Effector memory CD8-positive, alpha-beta T cell (primary cell): Measurements from ENCODE around the gene MFF.

Experiments
- ATAC-seq: fragments of 150-1000 bp; cut with Tn5 transposase; replicated peaks from 2 replicates; pipeline ENCODE4 v1.10.0; 2021; ENCODE audit warnings: mild to moderate bottlenecking, moderate library complexity
- DNase-seq, 3 experiments: peaks; one replicate each; pipeline ENCODE4 v3.0.0; 2021
- H3K27ac Mint-ChIP-seq, 2 donors: one replicate each; pipeline ENCODE4 v1.8.0; 2022; ENCODE audit warnings: mild to moderate bottlenecking in 2 of 2, mixed read lengths in 2 of 2, moderate library complexity in 2 of 2
- H3K27me3 Mint-ChIP-seq, 2 donors: one replicate each; pipeline ENCODE4 v1.8.0; 2022; ENCODE audit warnings: mixed read lengths in 2 of 2
- H3K36me3 Mint-ChIP-seq: one replicate; pipeline ENCODE4 v1.8.0; 2022; ENCODE audit warnings: mild to moderate bottlenecking, moderate library complexity, mixed read lengths; ENCODE audit not compliant: insufficient read depth
- H3K4me1 Mint-ChIP-seq, 2 donors: one replicate each; pipeline ENCODE4 v1.8.0; 2022; ENCODE audit warnings: low read depth in 2 of 2, mixed read lengths in 2 of 2
- H3K4me3 Mint-ChIP-seq, 2 donors: one replicate each; pipeline ENCODE4 v1.8.0; 2022; ENCODE audit warnings: mild to moderate bottlenecking in 2 of 2, mixed read lengths in 2 of 2, moderate library complexity in 2 of 2
- H3K9me3 Mint-ChIP-seq, 2 donors: one replicate each; pipeline ENCODE4 v1.8.0; 2022; ENCODE audit warnings: mixed read lengths in 2 of 2

Gene MFF

GRCh38 chr2:227313310-227313709, 11.7 kb upstream of the MFF start:
- no peaks in the 10 kb centered on the region for H3K4me1 Mint-ChIP-seq
- no peak overlapping the region for H3K4me3 Mint-ChIP-seq
- H3K36me3 Mint-ChIP-seq = no peaks in the 10 kb centered on the region
- ATAC-seq (no peak), DNase-seq (no peak)
- H3K27me3 Mint-ChIP-seq = peaks cover 6 to 8% of the 10 kb centered on the region in 2 donors
- H3K9me3 Mint-ChIP-seq = peaks cover 0 to 2% of the 10 kb centered on the region in 2 donors
- no peak overlapping the region for H3K27ac Mint-ChIP-seq

GRCh38 chr2:227317834-227318233, 7.2 kb upstream of the MFF start:
- H3K4me3 Mint-ChIP-seq = no peak overlapping the region
- no peak for DNase-seq
- no peak overlapping the region for H3K27ac Mint-ChIP-seq
- H3K9me3 Mint-ChIP-seq = peaks cover 0 to 2% of the 10 kb centered on the region in 2 donors
- peaks cover 3 to 4% of the 10 kb centered on the region in 2 donors for H3K4me1 Mint-ChIP-seq
- no peak for ATAC-seq
- peaks cover 6 to 15% of the 10 kb centered on the region in 2 donors for H3K27me3 Mint-ChIP-seq
- H3K36me3 Mint-ChIP-seq = peaks cover 3% of the 10 kb centered on the region

GRCh38 chr2:227320305-227321094, 4.6 kb upstream of the MFF start:
- ATAC-seq (no peak), DNase-seq (no peak)
- Mint-ChIP-seq H3K36me3 (peaks cover 13% of the 10 kb centered on the region), H3K4me1 (peaks cover 15 to 16% of the 10 kb centered on the region in 2 donors), H3K9me3 (peaks cover 0 to 2% of the 10 kb centered on the region in 2 donors), H3K4me3 (peak overlapping the region; percentile 17 to 20), H3K27me3 (peaks cover 6 to 17% of the 10 kb centered on the region in 2 donors), H3K27ac (no peak overlapping the region)

- peak overlapping the region; percentile 10 to 54 for H3K4me3 Mint-ChIP-seq
- H3K9me3 Mint-ChIP-seq = peaks cover 0 to under 1% of the 10 kb centered on the region in 2 donors
- peaks cover 15% of the 10 kb centered on the region for H3K36me3 Mint-ChIP-seq
- H3K27ac Mint-ChIP-seq = peak overlapping the region in 1 of 2 donors; percentile 55
- peaks cover 26 to 33% of the 10 kb centered on the region in 2 donors for H3K4me1 Mint-ChIP-seq
- ATAC-seq = no peak
- H3K27me3 Mint-ChIP-seq = peaks cover 3 to 9% of the 10 kb centered on the region in 2 donors
- DNase-seq = no peak
These were observed 2.4 kb upstream of the MFF start for GRCh38 chr2:227322530-227323205.

- peaks cover 28 to 33% of the 10 kb centered on the region in 2 donors for H3K4me1 Mint-ChIP-seq
- H3K36me3 Mint-ChIP-seq = peaks cover 20% of the 10 kb centered on the region
- no peaks in the 10 kb centered on the region for H3K9me3 Mint-ChIP-seq
- peak overlapping the region; percentile 91 to 92 for H3K4me3 Mint-ChIP-seq
- ATAC-seq = no peak
- DNase-seq = no peak
- no peak overlapping the region for H3K27ac Mint-ChIP-seq
- H3K27me3 Mint-ChIP-seq = peaks cover 0 to 9% of the 10 kb centered on the region in 2 donors
These were observed 1.2 kb upstream of the MFF start for GRCh38 chr2:227323818-227324217.

GRCh38 chr2:227324642-227324994, 433 bp upstream of the MFF start:
- peaks cover 28 to 33% of the 10 kb centered on the region in 2 donors for H3K4me1 Mint-ChIP-seq
- DNase-seq = no peak
- no peaks in the 10 kb centered on the region for H3K9me3 Mint-ChIP-seq
- peak overlapping the region; percentile 86 to 93 for H3K27ac Mint-ChIP-seq
- no peak for ATAC-seq
- H3K36me3 Mint-ChIP-seq = peaks cover 26% of the 10 kb centered on the region
- peaks cover 0 to 9% of the 10 kb centered on the region in 2 donors for H3K27me3 Mint-ChIP-seq
- peak overlapping the region; percentile 91 to 92 for H3K4me3 Mint-ChIP-seq

GRCh38 chr2:227325839-227326195, 766 bp downstream of the MFF start:
- Mint-ChIP-seq H3K4me1 (peaks cover 28 to 33% of the 10 kb centered on the region in 2 donors), H3K27ac (peak overlapping the region; percentile 86 to 93), H3K4me3 (peak overlapping the region; percentile 91 to 92), H3K27me3 (peaks cover 0 to 9% of the 10 kb centered on the region in 2 donors), H3K9me3 (no peaks in the 10 kb centered on the region), H3K36me3 (peaks cover 28% of the 10 kb centered on the region)
- ATAC-seq = no peak
- DNase-seq = no peak

GRCh38 chr2:227326783-227327182, 1.7 kb downstream of the MFF start:
- ATAC-seq (no peak), DNase-seq (no peak)
- Mint-ChIP-seq H3K27me3 (peaks cover 0 to 9% of the 10 kb centered on the region in 2 donors), H3K27ac (no peak overlapping the region), H3K9me3 (no peaks in the 10 kb centered on the region), H3K4me1 (peaks cover 31 to 33% of the 10 kb centered on the region in 2 donors), H3K4me3 (peak overlapping the region; percentile 91 to 92), H3K36me3 (peaks cover 31% of the 10 kb centered on the region)

- peaks cover 7 to 8% of the 10 kb centered on the region in 2 donors for H3K4me1 Mint-ChIP-seq
- H3K9me3 Mint-ChIP-seq = no peaks in the 10 kb centered on the region
- H3K4me3 Mint-ChIP-seq = no peak overlapping the region
- H3K36me3 Mint-ChIP-seq = peaks cover 43% of the 10 kb centered on the region
- peak overlapping the region in 1 of 2 donors; percentile 81 for H3K27ac Mint-ChIP-seq
- DNase-seq (no peak), ATAC-seq (no peak)
- no peaks in the 10 kb centered on the region for H3K27me3 Mint-ChIP-seq
These were observed 10.7 kb downstream of the MFF start for GRCh38 chr2:227335713-227336112.

- Mint-ChIP-seq H3K4me1 (peaks cover 4 to 6% of the 10 kb centered on the region in 2 donors), H3K9me3 (no peaks in the 10 kb centered on the region), H3K27me3 (no peaks in the 10 kb centered on the region), H3K4me3 (no peak overlapping the region), H3K27ac (no peak overlapping the region), H3K36me3 (peaks cover 34% of the 10 kb centered on the region)
- DNase-seq (no peak), ATAC-seq (no peak)
These were observed 12.4 kb downstream of the MFF start for GRCh38 chr2:227337442-227337841.

GRCh38 chr2:227339098-227339599, 14.1 kb downstream of the MFF start:
- Mint-ChIP-seq H3K27me3 (no peaks in the 10 kb centered on the region), H3K4me3 (no peak overlapping the region), H3K4me1 (peaks cover 4 to 8% of the 10 kb centered on the region in 2 donors), H3K9me3 (no peaks in the 10 kb centered on the region), H3K27ac (peak overlapping the region in 1 of 2 donors; percentile 53), H3K36me3 (peaks cover 29% of the 10 kb centered on the region)
- no peak for DNase-seq
- no peak for ATAC-seq

- no peak overlapping the region for H3K4me3 Mint-ChIP-seq
- H3K9me3 Mint-ChIP-seq = no peaks in the 10 kb centered on the region
- DNase-seq = no peak
- ATAC-seq = no peak
- H3K36me3 Mint-ChIP-seq = peaks cover 23% of the 10 kb centered on the region
- H3K4me1 Mint-ChIP-seq = peaks cover 4 to 8% of the 10 kb centered on the region in 2 donors
- H3K27ac Mint-ChIP-seq = no peak overlapping the region
- H3K27me3 Mint-ChIP-seq = no peaks in the 10 kb centered on the region
These were observed 15.1 kb downstream of the MFF start for GRCh38 chr2:227340106-227340505.

GRCh38 chr2:227341553-227341952, 16.5 kb downstream of the MFF start:
- ATAC-seq (no peak), DNase-seq (no peak)
- no peak overlapping the region for H3K27ac Mint-ChIP-seq
- H3K4me3 Mint-ChIP-seq = no peak overlapping the region
- peaks cover 13% of the 10 kb centered on the region for H3K36me3 Mint-ChIP-seq
- H3K27me3 Mint-ChIP-seq = no peaks in the 10 kb centered on the region
- peaks cover 0 to 2% of the 10 kb centered on the region in 2 donors for H3K4me1 Mint-ChIP-seq
- H3K9me3 Mint-ChIP-seq = no peaks in the 10 kb centered on the region
